Medulla oblongata (tissue), 1 donor: ENCODE data around the gene ANO1.

Experiments
- DNase-seq: peaks from one replicate; pipeline ENCODE4 v3.0.0-alpha.2; 2015; ENCODE audit errors: extremely low spot score

Gene ANO1

GRCh38 chr11:70072861-70073755 is 5.0 kb upstream of the ANO1 start:
- no peak for DNase-seq

- DNase-seq = no peak
Observed at GRCh38 chr11:70073871-70074371, 4.2 kb upstream of the ANO1 start.

GRCh38 chr11:70074746-70075145 is 3.4 kb upstream of the ANO1 start:
- no peak for DNase-seq

- DNase-seq = no peak
Observed at GRCh38 chr11:70075836-70076235, 2.3 kb upstream of the ANO1 start.

- DNase-seq = no peak
Observed at GRCh38 chr11:70076461-70076931, 1.6 kb upstream of the ANO1 start.

- DNase-seq = no peak
Observed at GRCh38 chr11:70077411-70078094, 564 bp upstream of the ANO1 start.

GRCh38 chr11:70078781-70079616 is 882 bp downstream of the ANO1 start:
- DNase-seq = no peak

GRCh38 chr11:70079691-70080090 is 1.6 kb downstream of the ANO1 start:
- no peak for DNase-seq

GRCh38 chr11:70080763-70081162 is 2.6 kb downstream of the ANO1 start:
- DNase-seq = no peak

GRCh38 chr11:70082829-70083228 is 4.7 kb downstream of the ANO1 start:
- no peak for DNase-seq

- no peak for DNase-seq
Observed at GRCh38 chr11:70084046-70084984, 6.2 kb downstream of the ANO1 start.

- no peak for DNase-seq
Observed at GRCh38 chr11:70085815-70086769, 8.0 kb downstream of the ANO1 start.

GRCh38 chr11:70087446-70088167 is 9.5 kb downstream of the ANO1 start:
- DNase-seq = no peak

GRCh38 chr11:70088735-70089250 is 10.7 kb downstream of the ANO1 start:
- no peak for DNase-seq

GRCh38 chr11:70089631-70090030 is 11.5 kb downstream of the ANO1 start:
- DNase-seq = no peak

GRCh38 chr11:70090961-70091381 is 12.9 kb downstream of the ANO1 start:
- peak; percentile 3 for DNase-seq

GRCh38 chr11:70091638-70092037 is 13.5 kb downstream of the ANO1 start:
- DNase-seq = no peak

- no peak for DNase-seq
Observed at GRCh38 chr11:70092959-70093715, 15.0 kb downstream of the ANO1 start.
